GM13976 (cell line): ENCODE data around the gene ADAMTS10.
"Not testable (repeated sequence)": the region's sequence is repeated elsewhere in the genome, so short reads cannot be mapped to it uniquely, and the experiment has no call there.

ENCODE experiments used
- DNase-seq: peaks from one replicate; pipeline ENCODE4 v3.0.0; 2012; ENCODE audit warnings: low spot score
- in situ Hi-C: fragments of 300-500 bp; cut with MboI; formaldehyde crosslinking; loops from one replicate; pipeline ENCODE4 v1.12.0; 2022; ENCODE audit warnings: low sequenced_read_pairs, mixed read lengths, inconsistent platforms; ENCODE audit not compliant: unreplicated experiment
- TF ChIP-seq, protein P1 (sequence below): IDR thresholded peaks from 2 replicates; pipeline ENCODE4 v1.5.1; 2012; ENCODE audit warnings: borderline replicate concordance, mild to moderate bottlenecking; ENCODE audit not compliant: insufficient read depth; ENCODE audit errors: extremely low read depth, missing control alignments, control extremely low read depth

Gene ADAMTS10

DNA sequence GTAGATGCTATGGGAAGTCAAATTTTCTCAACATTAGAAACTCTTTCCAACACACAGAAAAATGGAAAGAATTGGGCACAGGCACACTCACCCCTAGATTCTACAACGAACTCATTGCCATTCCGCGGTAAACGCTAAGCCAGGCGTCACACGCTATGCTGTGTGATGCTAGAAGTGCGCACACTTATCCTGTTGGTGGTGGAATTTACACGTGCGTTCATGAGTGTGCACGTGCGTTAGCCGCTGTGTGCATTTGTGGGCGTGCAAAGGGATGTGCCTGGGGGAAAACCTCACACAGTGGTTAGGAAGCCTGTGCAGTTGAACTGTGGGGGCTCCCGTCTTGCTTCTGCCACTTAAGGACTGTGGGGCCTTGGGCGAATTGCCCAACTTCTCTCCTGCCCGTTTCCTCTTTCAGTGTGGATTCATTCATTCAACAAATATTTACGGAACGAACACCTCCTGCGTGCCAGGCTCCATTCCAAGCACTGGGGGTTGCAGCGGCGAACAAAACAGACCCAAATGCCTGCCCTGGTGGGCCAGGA lies 27.6 kb upstream of the ADAMTS10 start:
- DNase-seq: no peak
- TF ChIP-seq, protein P1, sequence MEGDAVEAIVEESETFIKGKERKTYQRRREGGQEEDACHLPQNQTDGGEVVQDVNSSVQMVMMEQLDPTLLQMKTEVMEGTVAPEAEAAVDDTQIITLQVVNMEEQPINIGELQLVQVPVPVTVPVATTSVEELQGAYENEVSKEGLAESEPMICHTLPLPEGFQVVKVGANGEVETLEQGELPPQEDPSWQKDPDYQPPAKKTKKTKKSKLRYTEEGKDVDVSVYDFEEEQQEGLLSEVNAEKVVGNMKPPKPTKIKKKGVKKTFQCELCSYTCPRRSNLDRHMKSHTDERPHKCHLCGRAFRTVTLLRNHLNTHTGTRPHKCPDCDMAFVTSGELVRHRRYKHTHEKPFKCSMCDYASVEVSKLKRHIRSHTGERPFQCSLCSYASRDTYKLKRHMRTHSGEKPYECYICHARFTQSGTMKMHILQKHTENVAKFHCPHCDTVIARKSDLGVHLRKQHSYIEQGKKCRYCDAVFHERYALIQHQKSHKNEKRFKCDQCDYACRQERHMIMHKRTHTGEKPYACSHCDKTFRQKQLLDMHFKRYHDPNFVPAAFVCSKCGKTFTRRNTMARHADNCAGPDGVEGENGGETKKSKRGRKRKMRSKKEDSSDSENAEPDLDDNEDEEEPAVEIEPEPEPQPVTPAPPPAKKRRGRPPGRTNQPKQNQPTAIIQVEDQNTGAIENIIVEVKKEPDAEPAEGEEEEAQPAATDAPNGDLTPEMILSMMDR: no peak
- in situ Hi-C loops: no loop called here

DNA sequence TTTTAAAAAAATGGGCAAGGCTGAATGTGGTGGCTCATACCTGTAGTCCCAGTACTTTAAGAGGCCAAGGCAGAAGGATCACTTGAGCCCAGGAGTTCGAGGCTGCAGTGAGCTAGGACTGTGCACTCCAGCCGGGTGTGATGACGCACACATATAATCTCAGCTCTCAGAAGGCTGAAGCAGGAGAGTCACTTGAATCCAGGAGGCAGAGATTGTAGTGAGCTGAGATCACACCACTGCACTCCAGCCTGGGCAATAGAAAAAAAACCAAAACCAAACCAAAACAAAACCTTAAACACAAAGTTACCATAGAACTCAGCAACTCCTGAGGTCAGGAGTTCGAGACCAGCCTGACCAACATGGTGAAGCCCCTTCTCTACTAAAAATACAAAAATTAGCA lies 26.6 kb upstream of the ADAMTS10 start:
- in situ Hi-C loops, DNase-seq: not testable (repeated sequence)

DNA sequence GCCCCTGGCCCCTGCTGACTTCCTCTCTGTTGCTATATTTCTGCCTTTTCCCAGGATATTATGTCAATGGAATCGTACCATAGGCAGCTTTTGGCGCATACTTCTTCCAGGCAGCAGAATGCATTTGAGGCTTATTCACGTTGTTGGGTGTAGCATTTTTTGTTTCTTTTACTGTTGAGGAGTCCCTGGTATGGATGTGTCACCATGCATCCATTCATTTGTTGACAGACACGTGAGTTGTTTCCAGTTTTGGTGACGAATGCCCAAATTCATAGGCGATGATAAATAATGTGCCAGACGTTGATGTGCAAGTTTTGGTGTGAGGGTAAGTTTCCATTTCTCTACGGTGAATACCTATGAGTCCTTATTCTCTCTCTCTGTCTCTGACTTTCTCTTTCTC lies 24.9 kb upstream of the ADAMTS10 start:
- TF ChIP-seq, protein P1: no peak
- in situ Hi-C loops: no loop called here

DNA sequence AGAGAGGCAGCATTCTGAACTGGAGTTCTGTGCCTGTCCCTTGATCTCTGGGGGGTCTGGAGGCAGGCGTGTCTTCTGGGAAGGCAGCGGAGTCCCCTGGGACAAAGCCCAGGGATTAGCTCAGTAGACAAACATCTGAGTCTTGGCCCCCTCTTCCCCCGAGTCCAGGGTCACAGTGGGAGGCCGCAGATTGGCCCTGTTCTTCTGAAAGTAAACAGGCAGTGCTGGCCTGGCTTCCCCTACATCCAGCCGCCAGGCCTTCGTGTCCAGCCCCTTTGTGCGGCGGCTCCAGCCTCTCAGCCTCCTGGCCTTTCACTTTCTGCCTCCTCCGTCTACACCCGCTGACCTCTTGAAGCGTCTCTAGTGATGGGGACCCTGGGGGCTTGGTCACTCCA lies 20.9 kb upstream of the ADAMTS10 start:
- in situ Hi-C loops: no loop called here
- DNase-seq: no peak
- TF ChIP-seq, protein P1: no peak

More for the DNA sequence above, 24.9 kb upstream of the ADAMTS10 start:
- no peak for DNase-seq

DNA sequence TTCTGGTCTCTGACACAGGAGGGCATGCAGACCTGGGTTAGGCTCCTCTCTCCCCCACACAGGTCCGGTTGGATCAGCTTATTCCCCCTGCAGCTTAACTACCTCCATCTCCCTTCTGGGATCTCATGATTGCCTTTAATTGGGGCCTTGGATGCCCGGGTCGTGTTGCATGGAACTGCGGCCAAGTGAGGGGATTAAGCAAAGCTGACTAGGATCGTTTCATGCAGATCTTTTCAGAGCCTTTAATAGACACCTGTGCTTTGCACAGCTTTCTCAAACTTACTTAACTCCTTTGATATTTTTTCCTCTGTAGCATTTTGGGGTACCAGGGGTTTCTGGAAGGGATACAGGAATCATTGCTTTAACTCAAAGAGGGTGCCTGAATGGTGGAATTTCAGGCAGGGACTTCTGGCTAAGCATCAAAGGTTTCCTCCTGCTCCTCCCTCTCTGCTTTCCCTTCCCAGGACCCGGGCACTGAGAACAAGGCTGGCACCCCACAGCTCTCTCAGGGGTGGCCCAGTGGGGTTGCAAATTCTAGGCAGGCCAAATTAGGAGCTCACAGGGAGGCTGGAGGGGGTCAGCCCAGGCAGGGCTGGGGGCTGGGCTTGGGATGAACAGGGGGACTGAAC lies 20.4 kb upstream of the ADAMTS10 start:
- DNase-seq: no peak
- in situ Hi-C loops: no loop called here
- TF ChIP-seq, protein P1: no peak

DNA sequence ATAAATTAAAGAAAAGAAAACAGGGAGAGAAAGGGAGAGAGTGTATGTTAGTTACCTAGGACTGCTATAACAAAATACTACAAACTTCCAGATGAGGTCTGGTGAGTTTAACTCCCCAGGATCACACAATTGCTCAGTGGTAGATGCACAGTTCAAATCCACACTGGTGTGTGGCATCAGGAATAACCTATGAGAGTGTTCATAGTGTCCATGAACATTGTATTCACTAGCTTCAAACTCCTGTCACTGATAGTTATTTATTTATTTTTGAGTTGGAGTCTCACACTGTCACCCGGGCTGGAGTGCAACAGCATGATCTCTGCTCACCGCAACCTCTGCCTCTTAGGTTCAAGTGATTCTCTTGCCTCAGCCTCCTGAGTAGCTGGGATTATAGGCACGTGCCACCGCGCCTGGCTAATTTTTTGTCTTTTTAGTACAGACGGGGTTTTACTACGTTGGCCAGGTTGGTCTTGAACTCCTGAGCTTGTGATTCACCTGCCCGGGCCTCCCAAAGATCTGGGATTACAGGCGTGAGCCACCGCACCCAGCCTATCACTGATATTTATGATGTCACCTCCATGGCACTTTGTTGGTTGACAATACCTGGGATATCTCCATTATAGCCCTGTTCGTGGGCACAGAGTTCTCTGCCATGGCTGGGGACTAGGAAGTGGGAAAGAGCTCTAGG lies 19.6 kb upstream of the ADAMTS10 start, which contains the start of gene NFILZ:
Gene NFILZ (plus strand): TSS at position 638 of the 688 bp plus-strand sequence. CDS start 46,133 bp downstream, outside the sequence.
- TF ChIP-seq, protein P1: no peak
- no peak for DNase-seq
- in situ Hi-C loops: no loop called here

DNA sequence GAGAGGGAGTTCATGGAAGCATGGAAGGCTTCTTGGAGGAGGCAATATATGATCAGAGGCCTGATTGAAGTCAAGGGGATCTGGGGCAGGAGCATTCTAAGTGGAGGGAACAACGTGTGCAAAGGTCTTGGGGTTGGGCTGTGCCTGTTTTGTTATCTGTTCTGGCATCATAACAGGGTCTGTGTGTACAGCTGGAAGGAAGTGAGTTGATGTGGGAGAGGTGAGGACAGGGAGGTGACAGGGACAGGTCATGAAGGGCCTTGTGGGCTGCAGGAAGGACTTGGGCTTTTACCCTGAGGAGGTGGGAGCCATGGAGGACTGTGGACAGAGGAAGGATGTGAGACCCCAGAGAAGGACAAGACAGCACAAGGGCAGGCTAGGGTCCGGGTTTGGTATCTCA lies 18.7 kb upstream of the ADAMTS10 start:
- DNase-seq: no peak
- TF ChIP-seq, protein P1: no peak
- in situ Hi-C loops: no loop called here
